Measurements from ENCODE around the gene RASGRF1. TPM values are rescaled to one million over a fixed set of nuclear protein-coding genes. Genes with fewer than 3 reads are reported as not detected.
"Not testable (repeated sequence)": the region's sequence is repeated elsewhere in the genome, so short reads cannot be mapped to it uniquely, and the experiment has no call there.

The RASGRF1 gene
- polyA plus RNA-seq, 3 donors = 0.13 to 1.1 (median 0.79) TPM

DNA sequence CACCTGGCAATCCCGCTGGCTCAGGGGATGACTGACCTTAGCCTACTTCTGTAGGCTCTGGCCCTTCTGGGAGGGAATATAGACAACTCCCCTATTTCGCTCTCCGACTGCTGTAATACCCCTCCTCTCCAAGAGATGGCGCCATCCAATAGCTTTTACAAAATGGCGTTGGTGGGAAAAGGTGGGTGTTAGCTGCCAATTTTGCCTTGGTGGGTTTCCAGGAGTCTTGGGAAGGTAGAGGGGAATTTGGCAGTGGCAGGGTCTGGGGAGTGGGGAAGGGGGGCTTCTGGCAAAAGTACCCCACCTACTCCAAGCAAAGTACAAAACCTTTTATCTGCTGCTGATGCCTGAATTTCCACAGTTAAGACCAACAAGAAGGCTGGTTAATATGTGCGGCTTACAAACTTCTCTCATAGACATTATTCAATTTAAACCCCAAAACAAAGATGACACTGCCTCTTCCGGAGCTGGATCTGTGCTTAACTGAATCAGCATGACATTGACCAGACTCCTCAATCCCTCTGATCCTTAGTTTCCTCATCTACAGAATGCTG, 62.1 kb downstream of the RASGRF1 start:
- 27 to 35% (median 29%) methylated on average over 7 of the region's 7 CpGs for WGBS, 3 donors
- H3K27ac ChIP-seq (ENCODE audit: low read depth, low read length) = no peak overlapping the region

DNA sequence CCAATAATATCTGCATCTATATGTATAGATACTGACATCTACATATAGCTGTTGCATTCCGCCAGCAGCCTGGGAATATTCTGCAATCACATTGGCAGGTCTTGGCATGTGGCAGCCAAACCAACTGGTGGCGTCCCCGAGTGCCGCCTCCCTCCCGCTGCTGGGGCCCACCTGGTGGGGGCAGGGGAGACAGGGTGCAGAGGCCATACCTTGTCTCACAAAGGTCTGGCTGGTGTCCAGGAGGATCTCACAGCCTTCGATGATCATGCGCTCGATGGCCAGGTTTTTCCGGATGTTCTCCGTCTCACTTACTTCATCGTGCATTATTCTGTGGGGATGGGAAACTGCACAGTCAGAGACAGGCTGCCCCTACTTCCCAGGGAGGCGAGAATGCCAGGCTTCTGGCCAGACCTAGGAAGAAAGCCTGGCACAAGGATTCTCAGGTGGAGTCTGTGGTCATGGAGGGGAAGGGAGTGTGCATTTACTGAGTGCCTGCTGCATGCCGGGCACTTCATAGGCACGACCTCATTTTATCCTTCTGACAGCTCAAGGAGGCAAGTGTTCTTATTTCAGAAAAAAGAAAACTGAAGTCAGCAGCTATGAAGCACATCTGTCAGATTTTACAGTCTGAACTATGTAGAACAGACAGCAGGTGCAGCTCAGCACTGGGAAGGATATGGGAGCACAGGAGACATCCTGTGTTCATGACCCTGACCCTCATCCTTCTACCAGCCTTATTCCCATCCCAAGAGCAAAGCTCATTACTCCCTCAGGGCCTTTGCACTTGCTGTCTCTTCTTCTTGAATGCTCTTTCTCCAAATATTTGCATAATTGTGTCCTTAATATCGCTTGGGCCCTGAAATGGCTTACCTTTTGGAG, 62.8 kb downstream of the RASGRF1 start:
- WGBS, 3 donors = 66 to 81% (median 75%) methylated on average over 15 of the region's 15 CpGs
- H3K27ac ChIP-seq (ENCODE audit: low read depth, low read length) = no peak overlapping the region

GRCh38 chr15:79025802-79026201, 64.8 kb downstream of the RASGRF1 start:
- 77 to 97% (median 95%) methylated on average over 1 of the region's 1 CpG for WGBS, 3 donors
- no peak overlapping the region for H3K27ac ChIP-seq (ENCODE audit: low read depth, low read length)

GRCh38 chr15:79025201-79025600, 65.4 kb downstream of the RASGRF1 start:
- no peak overlapping the region for H3K27ac ChIP-seq (ENCODE audit: low read depth, low read length)
- WGBS, 3 donors = 66 to 73% (median 71%) methylated on average over 6 of the region's 6 CpGs

- not testable (repeated sequence) for H3K27ac ChIP-seq (ENCODE audit: low read depth, low read length)
These were observed 66.1 kb downstream of the RASGRF1 start for GRCh38 chr15:79024493-79024892.

DNA sequence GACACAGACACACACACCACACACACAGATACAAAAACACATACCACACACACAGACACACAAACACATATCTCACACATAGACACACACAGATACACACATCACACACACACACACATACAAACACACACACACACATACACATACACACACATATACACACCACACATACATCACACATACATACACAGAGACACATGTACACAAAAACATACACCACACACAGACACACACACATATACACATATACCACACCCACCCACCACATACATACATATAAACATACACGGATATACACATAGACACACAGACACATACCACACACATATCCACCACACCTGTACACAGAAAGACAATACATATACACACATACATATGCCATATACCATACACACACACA, 66.7 kb downstream of the RASGRF1 start:
- H3K27ac ChIP-seq (ENCODE audit: low read depth, low read length) = no peak overlapping the region
- 82 to 97% (median 90%) methylated on average over 1 of the region's 1 CpG for WGBS, 3 donors

DNA sequence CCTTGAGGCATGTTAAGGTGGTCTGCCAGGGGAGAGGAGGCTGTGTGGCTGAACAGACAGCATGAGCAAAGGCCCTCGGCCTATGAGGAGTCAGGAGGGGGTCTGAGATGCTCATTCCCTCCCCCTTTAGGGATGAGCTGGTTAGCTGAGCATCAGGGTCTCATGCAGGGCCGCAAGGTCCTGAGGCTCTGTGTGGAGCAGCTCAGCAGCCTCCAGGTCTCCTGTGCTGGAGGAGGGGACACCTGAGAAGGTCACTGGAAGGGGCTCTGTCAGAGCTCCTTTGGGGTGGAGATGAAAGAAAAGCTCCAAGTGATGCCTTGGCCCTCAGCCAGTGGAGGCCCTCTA, 67.1 kb downstream of the RASGRF1 start:
- 47 to 67% (median 50%) methylated on average over 2 of the region's 2 CpGs for WGBS, 3 donors
- no peak overlapping the region for H3K27ac ChIP-seq (ENCODE audit: low read depth, low read length)

DNA sequence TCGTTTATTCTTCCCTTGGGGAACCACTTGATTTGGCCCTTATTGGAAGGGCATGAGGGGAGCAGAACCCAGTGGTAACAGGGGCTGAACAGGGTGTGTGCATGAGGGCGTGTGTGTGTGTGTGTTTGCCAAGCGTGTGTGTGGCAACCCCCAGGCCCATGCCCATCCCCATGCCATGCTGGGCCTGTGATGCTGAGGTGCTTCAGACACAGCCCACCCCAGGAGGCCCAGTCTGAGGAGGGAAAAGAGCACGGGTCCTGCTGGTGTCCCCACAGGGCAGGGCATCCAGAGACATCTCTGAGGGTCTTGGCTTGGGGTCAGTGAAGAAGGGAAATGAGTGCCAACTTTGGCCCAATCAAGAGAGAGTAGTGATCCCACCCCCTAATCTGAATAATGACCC, 71.6 kb downstream of the RASGRF1 start:
- no peak overlapping the region for H3K27ac ChIP-seq (ENCODE audit: low read depth, low read length)
- 70 to 78% (median 77%) methylated on average over 4 of the region's 4 CpGs for WGBS, 3 donors

DNA sequence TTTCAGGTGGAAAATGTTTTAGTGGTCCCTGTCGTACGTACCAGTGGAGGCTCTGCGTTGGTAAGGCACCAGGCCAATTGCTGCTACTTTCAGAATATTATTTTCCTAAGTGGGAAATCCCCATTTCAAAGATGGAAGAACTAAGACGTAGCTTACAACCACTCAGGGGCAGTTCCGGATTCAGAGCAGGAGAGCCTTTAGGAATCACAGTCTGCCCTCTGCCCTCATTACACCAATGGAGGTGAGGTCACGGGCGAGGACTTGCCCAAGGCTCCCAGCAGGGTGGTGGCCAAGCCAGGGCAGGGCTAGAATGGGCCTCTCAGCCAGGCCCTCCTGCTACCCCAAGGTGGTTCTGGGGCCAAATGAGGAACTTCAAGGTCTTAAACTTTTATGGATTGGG, 72.6 kb downstream of the RASGRF1 start:
- H3K27ac ChIP-seq (ENCODE audit: low read depth, low read length) = no peak overlapping the region
- 86 to 90% (median 86%) methylated on average over 7 of the region's 7 CpGs for WGBS, 3 donors

DNA sequence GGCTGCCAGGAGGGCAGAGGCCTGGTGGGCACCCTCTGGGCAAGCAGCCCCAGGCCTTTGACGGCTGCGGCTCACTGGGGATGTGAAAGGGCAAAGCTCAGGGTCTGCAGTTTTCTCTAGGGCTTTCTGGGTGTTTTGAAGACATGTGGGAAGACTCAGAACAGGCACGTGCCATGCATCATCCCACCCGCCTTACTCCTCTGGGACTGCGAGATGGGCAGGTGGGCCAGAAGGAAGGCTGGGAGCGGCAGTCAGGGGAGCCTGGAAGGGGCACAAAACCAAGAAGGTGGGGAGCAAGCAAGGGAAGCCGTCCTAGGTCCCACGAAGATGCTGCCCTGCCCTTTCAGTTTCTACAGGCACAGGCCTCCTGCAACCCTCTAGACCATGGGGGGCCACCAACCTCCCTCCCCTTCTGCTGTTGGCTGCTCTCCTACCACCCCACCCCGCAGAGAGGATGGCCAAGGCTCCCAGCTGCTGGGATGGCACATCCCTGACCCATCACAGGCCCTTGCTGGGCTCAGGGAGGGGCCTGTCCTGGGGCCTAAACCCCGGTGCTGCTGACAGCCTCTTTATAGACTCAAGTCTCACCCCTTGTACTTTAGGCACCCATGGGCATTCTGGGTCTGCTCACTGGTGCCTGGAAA, 73.9 kb downstream of the RASGRF1 start:
- 90 to 91% (median 90%) methylated on average over 10 of the region's 10 CpGs for WGBS, 3 donors
- H3K27ac ChIP-seq (ENCODE audit: low read depth, low read length) = no peak overlapping the region

DNA sequence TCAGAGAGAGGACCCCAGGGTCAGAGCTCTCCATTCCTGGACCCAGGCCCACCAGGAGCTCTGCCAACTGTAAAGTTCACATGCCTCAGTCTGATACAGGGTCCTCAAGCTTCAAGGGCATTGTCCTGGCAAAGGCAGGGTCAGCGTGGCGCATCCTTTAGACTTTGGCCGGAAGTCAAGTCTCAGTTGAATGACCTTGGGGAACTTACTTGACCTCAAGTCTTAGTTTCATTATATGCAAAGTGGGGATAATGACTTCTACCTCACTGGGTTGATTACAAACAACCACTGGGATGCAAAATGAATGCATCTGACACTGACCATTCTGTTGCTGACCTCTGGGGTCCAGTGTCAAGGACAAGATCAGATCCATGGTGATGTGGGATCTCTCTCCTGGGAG, 75.2 kb downstream of the RASGRF1 start:
- 47 to 74% (median 69%) methylated on average over 3 of the region's 3 CpGs for WGBS, 3 donors
- no peak overlapping the region for H3K27ac ChIP-seq (ENCODE audit: low read depth, low read length)

- H3K27ac ChIP-seq (ENCODE audit: low read depth, low read length) = no peak overlapping the region
- 80 to 97% (median 93%) methylated on average over 2 of the region's 2 CpGs for WGBS, 3 donors
These were observed 80.3 kb downstream of the RASGRF1 start for GRCh38 chr15:79010278-79010677.

DNA sequence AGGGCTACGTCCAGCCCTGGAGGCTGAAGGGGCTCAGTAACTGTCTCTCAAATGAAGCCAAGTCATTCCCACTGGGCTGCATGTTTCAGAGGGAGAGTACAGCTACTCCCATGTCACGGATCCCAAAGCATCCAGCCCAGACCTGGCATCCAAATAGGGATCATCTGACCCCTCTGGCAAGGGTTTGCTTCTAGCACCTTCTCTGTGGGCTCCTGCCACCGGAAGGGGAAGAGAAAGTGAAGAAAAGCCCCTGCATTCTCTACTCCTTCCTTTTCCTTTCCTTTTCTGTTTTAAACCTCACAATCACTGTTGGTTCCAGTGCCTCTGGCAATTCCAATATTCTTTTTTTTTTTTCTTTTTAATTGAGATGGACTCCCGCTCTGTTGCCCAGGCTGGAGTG, 81.2 kb downstream of the RASGRF1 start:
- no peak overlapping the region for H3K27ac ChIP-seq (ENCODE audit: low read depth, low read length)
- 56 to 68% (median 60%) methylated on average over 4 of the region's 4 CpGs for WGBS, 3 donors

- 61 to 85% (median 82%) methylated on average over 10 of the region's 10 CpGs for WGBS, 3 donors
- no peak overlapping the region for H3K27ac ChIP-seq (ENCODE audit: low read depth, low read length)
These were observed 81.9 kb downstream of the RASGRF1 start for GRCh38 chr15:79008659-79009058.

GRCh38 chr15:79007066-79007465, 83.5 kb downstream of the RASGRF1 start:
- WGBS, 3 donors = 44 to 54% (median 48%) methylated on average over 3 of the region's 3 CpGs
- H3K27ac ChIP-seq (ENCODE audit: low read depth, low read length) = no peak overlapping the region

DNA sequence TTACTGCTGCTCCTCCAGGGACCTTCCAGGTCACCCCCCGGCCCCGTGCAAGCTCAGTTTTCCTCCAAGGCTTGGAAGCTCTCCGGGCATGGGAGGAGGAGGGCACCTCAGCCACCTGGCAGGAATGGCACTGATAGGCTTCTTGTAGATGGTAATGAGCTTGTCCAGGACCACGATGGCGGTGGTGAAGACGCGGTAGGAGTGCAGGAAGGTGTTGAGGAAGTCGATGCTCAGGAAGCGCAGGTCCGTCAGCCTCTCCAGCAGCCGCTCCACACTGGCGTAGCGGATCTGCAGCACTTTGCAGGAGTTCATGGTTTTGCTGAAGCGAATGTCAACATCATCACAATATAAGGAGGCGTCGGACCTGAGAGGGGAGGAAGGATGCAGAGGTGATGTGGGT, 84.5 kb downstream of the RASGRF1 start:
- WGBS, 3 donors = 86 to 93% (median 90%) methylated on average over 16 of the region's 16 CpGs
- H3K27ac ChIP-seq (ENCODE audit: low read depth, low read length) = no peak overlapping the region

DNA sequence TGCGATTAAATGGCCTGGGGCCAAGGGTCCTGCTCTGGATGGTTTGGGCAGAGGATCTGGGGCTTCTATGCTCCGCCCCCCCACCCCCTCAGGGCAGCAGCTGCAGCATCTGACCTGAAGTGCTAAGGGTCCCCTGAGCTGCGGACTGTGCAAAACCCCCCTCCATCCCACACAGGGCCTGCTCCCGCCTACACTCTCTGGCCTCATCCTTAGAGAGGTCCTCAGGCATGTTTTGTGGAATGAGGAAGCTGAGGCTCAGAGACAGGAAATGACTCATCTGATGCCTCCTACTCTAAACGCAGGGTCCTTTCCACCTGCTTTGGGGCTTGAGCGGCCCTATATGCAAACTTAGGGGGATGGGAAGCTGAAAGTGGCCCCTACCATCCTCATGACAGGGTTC, 86.2 kb downstream of the RASGRF1 start:
- no peak overlapping the region for H3K27ac ChIP-seq (ENCODE audit: low read depth, low read length)
- WGBS, 3 donors = 31 to 55% (median 37%) methylated on average over 6 of the region's 6 CpGs

- WGBS, 3 donors = 88 to 92% (median 89%) methylated on average over 24 of the region's 24 CpGs
- no peak overlapping the region for H3K27ac ChIP-seq (ENCODE audit: low read depth, low read length)
These were observed 86.7 kb downstream of the RASGRF1 start for GRCh38 chr15:79003896-79004295.

DNA sequence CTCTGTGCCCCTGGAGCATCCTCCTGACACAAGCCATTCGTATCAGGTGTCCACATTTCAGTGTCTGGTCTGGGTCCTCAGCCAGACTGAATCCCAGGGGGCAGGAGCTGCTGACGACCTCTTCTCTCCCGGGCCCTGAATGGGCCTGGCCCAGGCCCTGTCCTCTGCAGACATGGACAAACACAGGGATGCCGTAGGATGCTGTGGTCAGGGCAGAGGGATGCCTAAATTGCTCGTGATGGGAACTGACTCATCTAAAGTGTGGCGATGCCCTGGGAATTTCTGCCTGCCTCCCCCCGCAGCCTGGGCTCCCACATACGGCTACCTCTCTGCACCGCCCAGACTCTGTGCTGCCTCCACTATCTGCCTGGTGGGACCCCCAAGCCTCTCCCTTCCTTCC, 87.3 kb downstream of the RASGRF1 start:
- 84 to 89% (median 88%) methylated on average over 9 of the region's 9 CpGs for WGBS, 3 donors
- H3K27ac ChIP-seq (ENCODE audit: low read depth, low read length) = no peak overlapping the region

- H3K27ac ChIP-seq (ENCODE audit: low read depth, low read length) = no peak overlapping the region
- 84 to 89% (median 85%) methylated on average over 9 of the region's 9 CpGs for WGBS, 3 donors
These were observed 88.0 kb downstream of the RASGRF1 start for GRCh38 chr15:79002581-79002980.
